GM12865 (cell line): Measurements from ENCODE around the gene MITF.

Source experiments
- DNase-seq: peaks from one replicate; pipeline ENCODE4 v3.0.0; 2010; ENCODE audit warnings: low read depth
- H3K4me3 ChIP-seq: 2 replicates; pipeline ENCODE4 v1.5.1; 2011; ENCODE audit warnings: mild to moderate bottlenecking, low read depth, low read length, control low read depth
- TF ChIP-seq, protein P1 (sequence below): IDR thresholded peaks from 2 replicates; pipeline ENCODE4 v1.5.1; 2011; ENCODE audit warnings: low read length, control low read depth, low read depth, inconsistent platforms; ENCODE audit not compliant: insufficient read depth; ENCODE audit errors: missing control alignments

The MITF gene

DNA sequence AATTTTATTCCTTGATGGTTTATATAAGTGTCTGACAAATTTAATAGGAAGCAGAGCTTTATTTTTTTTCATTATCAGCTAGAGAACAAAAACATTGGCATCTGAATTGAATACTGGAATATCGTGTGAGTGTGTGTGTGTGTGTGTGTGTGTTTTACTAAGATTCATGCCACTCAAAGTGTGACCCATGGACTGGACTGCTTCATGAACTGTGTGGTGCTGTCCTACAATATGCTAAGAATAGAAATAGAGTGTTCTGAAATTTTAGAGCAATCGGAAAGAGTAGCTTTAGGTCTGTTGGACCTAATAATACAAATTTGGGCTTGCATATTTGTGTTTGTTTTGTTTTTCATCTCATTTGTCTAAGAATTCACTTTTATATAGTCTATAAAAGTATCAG lies 89.6 kb downstream of the MITF start:
- TF ChIP-seq, protein P1, sequence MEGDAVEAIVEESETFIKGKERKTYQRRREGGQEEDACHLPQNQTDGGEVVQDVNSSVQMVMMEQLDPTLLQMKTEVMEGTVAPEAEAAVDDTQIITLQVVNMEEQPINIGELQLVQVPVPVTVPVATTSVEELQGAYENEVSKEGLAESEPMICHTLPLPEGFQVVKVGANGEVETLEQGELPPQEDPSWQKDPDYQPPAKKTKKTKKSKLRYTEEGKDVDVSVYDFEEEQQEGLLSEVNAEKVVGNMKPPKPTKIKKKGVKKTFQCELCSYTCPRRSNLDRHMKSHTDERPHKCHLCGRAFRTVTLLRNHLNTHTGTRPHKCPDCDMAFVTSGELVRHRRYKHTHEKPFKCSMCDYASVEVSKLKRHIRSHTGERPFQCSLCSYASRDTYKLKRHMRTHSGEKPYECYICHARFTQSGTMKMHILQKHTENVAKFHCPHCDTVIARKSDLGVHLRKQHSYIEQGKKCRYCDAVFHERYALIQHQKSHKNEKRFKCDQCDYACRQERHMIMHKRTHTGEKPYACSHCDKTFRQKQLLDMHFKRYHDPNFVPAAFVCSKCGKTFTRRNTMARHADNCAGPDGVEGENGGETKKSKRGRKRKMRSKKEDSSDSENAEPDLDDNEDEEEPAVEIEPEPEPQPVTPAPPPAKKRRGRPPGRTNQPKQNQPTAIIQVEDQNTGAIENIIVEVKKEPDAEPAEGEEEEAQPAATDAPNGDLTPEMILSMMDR: no peak
- no peak overlapping the region for H3K4me3 ChIP-seq
- DNase-seq: no peak

- no peak overlapping the region for H3K4me3 ChIP-seq
- DNase-seq: no peak
- TF ChIP-seq, protein P1: no peak
Observed at GRCh38 chr3:69830147-69830546, 90.9 kb downstream of the MITF start.

- DNase-seq: no peak
- H3K4me3 ChIP-seq: no peak overlapping the region
- TF ChIP-seq, protein P1: no peak
Observed at GRCh38 chr3:69831737-69832136, 92.5 kb downstream of the MITF start.

DNA sequence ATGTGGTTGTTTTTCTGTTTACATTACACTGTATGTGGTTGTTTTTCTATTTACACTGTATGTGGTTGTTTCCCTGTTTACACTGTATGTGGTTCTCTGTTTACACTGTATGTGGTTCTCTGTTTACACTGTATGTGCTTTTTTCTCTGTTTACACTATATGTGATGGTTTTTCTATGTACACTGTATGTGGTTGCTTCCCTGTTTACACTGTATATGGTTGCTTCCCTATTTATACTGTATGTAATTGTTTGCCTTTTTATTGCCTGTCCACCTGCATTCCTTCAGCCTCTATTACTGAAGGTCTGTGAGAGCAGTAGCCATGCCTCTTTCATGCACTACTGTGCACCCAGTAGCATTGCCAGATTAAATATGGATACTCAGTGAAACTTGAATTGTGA lies 94.3 kb downstream of the MITF start:
- TF ChIP-seq, protein P1: no peak
- no peak for DNase-seq
- H3K4me3 ChIP-seq: no peak overlapping the region

DNA sequence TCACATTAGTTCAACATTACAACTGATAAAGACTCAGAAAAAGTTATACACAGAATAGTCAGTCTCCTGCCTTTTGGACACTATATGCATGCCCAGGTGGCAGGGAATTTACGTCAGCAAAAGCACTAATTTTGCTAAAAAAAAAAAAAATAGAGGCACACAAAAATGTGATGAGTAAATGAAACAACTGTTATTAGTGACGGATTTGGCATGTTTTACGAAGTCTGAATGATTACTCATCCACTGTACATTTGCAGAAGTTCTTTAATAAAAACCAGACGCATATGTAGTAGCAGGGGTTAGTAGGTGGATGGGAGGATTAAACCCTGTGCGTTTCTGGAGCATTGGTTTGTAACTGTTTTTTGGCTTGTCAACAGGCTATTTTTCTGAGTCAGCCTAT lies 99.0 kb downstream of the MITF start:
- no peak overlapping the region for H3K4me3 ChIP-seq
- TF ChIP-seq, protein P1: no peak
- no peak for DNase-seq

- no peak for DNase-seq
- no peak overlapping the region for H3K4me3 ChIP-seq
- TF ChIP-seq, protein P1: no peak
Observed at GRCh38 chr3:69838696-69839515, 99.6 kb downstream of the MITF start.

- TF ChIP-seq, protein P1: no peak
- no peak overlapping the region for H3K4me3 ChIP-seq
- DNase-seq: no peak
Observed at GRCh38 chr3:69842351-69842750, 103.1 kb downstream of the MITF start.
